Hepatic stellate cell (primary cell): ENCODE measurements around the gene ARFRP1.

Experiments
- DNase-seq: peaks from one replicate; pipeline ENCODE4 v3.0.0; 2011; ENCODE audit warnings: low spot score

ARFRP1 gene

DNA sequence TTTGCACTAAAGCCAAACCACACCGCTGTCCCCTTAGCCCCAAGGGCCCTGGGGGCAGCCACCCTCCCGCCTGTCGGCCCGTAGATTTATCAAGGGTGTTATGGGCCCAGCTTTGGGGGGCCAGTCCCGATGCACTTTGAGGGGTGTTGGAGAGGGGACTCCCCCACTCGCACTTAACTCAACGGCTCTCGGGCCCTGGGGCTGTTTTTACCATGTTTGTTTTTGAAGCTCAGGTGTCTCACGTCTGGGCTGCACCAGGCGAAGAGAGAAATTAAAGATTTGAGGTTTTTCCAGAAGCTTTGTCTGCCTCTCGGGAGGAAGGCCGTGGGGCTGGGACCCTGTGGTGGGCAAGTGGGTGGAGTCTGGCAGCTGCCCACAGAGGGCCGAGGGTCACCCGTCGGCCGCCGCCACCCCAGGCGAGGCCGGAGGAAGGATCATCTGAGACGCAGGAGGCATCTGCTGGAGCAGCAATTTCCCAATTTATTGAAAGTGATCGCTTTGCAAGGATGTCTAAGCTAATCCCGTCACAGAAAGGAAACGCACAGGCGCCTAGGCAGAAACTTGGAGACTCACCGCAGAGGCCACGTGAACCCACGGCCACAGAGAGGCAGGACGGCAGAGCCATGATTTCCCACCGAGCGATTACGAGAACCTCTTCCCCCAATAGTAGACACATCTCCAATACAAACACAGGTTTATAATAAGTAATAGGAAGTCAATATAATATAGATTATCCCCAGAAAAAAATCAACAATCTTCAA is 35.6 kb upstream of the ARFRP1 start:
- no peak for DNase-seq

DNA sequence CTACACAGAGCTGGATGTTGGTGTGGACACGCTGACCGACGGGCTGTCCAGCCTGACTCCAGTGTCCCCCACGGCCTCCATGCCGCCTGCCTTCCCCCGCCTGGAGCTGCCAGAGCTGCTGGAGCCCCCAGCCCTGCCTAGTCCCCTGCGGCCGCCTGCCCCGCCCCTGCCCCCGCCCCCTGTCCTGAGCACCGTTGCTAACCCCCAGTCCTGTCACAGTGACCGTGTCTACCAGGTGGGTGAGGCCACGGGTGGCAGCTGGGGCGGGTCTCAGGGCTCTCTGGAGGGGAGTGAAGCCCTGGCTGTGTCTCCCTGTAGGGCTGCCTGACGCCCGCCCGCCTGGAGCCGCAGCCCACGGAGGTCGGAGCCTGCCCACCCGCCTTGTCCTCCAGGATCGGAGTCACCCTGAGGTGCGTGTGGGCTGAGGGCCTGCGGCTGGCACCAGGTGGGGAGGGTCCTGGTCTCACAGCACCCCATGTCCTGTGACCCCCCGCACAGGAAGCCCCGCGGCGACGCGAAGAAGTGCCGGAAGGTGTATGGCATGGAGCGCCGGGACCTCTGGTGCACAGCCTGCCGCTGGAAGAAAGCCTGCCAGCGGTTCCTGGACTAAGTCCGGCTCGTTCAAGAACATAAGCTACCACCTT is 34.7 kb upstream of the ARFRP1 start:
- DNase-seq = no peak

DNA sequence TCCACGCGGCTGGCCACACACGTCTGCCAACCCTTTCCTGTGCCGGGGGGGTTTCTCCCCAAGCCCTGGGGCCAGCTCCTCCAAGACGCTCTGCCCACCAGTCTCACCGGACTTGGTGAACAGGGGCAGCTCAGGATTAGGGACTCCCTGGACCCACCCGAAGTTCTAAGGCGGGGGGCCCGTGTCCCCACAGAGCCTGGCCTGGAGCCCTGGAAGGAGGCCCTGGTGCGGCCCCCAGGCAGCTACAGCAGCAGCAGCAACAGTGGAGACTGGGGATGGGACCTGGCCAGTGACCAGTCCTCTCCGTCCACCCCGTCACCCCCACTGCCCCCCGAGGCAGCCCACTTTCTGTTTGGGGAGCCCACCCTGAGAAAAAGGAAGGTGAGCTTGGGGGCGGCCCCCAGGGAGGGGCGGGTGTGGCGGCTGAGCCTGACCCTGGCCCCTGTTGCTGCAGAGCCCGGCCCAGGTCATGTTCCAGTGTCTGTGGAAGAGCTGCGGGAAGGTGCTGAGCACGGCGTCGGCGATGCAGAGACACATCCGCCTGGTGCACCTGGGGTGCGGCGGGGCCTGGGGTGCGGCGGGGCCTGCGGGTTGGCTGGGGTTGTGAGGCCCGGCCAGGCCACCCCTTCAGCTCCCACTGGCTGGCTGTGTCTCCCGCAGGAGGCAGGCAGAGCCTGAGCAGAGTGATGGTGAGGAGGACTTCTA is 34.1 kb upstream of the ARFRP1 start:
- no peak for DNase-seq

DNA sequence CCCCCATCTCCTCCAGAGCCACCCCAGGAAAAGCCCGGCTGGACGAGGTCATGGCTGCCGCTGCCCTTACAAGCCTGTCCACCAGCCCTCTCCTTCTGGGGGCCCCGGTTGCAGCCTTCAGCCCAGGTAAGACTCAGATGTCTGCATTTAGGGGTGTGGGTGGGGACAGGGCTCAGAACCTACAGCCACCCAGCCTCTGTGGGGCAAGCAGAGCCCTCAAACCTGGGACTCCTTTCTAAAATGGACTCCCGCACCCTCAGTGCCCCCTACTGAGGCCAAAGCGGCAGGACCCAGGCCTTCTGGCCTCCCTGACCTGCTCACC is 33.5 kb upstream of the ARFRP1 start:
- no peak for DNase-seq

DNA sequence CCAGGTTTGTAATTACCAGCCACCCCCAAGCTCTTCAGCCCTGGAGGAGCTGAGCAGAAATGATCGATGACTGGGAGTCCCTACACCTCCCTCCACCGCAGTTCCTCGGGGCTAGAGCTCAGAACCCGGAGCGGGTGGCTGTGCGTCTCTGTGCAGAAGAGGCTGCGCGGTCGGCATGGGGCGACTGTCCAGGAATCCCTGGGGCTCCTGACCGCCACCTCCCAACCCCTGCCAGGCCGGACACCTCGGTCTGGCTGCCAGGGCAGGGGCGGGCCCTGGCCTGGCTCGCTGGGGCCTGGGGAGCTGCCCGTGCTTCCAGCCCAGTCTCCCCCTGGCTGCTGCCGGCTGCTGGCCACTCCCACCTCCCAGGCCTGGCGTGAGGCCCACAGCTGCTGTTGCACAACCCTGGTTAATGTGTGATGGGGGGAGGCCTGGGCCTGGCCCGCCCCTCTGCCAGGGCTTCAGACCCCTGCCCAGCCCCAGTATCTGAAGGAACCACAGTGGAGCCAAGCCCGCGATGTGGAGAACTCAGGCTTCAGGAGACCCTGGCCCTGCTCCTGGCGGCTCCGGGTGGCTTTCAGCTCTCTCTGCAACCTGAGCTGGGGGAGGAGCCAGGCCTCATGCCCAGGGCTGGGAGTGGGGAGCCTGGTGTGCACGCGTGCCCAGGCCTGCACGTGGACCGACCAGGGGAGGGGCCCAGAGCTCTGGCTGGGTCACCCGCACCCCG is 33.0 kb upstream of the ARFRP1 start:
- DNase-seq = peak; percentile 98

DNA sequence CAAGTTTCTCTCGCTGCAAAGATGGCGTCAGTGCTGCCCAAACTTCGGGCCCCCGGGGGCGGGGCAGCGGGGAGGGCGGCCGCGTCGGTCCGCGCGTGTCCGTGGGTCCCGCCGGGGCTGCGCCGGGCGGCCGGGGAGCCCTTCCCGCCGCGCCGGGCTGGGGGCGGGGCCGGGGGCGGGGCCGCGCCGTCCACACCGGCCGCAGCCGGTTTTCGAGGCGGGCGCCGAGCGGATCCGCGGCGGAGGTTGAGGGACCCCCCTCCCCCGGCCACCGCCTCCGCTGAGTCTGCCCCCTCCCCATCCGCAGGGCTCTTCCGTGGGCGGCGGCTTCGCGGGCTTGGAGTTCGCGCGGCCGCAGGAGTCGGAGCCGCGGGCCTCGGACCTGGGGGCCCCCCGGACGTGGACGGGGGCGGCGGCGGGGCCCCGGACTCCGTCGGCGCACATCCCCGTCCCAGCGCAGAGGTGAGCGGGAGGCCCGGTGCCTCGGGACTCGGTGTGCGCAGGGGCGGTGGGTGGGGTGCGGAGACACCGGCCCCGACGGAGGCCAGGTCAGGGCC is 32.4 kb upstream of the ARFRP1 start:
- peak; percentile 77 for DNase-seq

DNA sequence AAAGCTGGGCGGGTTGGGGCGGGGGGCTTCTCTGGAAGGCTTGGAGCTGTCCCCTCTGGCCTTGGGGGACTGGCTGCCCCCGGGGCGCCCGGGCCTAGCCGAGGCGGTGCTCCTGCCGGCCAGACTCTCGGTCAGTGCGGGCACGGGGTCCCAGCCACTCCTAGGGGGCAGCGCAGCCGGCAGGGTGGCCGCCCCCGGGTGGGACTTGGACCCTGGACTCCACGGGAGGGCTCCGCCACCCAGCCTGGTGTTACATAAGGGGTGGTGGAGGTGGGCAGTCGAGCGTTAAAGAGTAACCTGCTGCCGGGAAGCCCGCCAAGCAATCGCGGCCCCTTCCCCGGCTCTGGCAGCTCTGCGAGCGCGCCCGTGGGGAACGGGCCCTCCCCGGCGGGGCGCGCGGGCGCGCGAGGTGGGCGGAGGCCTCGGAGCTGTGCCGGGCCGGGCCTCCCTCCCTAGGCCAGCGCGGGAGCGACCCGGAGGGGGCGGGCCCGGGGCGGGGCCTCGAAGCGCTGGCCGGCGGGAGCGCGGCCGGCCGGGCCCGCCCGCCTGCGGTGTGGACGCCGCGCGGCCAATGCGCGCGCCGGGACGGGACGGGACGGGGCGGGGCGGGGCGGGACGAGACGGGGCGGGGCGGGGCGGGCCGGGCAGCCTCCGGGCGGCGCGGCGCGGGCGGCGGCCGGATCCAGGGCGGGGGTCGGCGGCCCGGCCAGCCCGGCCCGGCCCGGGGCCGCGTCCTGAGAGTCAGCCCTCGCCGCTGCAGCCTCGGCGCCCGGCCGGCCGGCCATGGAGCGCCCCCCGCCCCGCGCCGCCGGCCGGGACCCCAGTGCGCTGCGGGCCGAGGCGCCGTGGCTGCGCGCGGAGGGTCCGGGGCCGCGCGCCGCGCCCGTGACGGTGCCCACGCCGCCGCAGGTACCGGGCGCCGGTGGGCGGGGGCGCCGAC is 31.6 kb upstream of the ARFRP1 start, which contains the start of gene SLC2A4RG:
SLC2A4RG (plus strand) TSS at position 647 of the 940 bp plus-strand sequence; CDS start at position 784, 137 bp downstream.
- peak; percentile 95 for DNase-seq

DNA sequence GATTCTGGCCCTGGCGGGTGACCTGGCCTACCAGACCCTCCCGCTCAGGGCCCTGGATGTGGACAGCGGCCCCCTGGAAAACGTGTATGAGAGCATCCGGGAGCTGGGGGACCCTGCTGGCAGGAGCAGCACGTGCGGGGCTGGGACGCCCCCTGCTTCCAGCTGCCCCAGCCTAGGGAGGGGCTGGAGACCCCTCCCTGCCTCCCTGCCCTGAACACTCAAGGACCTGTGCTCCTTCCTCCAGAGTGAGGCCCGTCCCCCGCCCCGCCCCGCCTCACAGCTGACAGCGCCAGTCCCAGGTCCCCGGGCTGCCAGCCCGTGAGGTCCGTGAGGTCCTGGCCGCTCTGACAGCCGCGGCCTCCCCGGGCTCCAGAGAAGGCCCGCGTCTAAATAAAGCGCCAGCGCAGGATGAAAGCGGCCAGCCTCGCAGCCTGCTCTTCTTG is 30.9 kb upstream of the ARFRP1 start:
- DNase-seq = peak; percentile 40

DNA sequence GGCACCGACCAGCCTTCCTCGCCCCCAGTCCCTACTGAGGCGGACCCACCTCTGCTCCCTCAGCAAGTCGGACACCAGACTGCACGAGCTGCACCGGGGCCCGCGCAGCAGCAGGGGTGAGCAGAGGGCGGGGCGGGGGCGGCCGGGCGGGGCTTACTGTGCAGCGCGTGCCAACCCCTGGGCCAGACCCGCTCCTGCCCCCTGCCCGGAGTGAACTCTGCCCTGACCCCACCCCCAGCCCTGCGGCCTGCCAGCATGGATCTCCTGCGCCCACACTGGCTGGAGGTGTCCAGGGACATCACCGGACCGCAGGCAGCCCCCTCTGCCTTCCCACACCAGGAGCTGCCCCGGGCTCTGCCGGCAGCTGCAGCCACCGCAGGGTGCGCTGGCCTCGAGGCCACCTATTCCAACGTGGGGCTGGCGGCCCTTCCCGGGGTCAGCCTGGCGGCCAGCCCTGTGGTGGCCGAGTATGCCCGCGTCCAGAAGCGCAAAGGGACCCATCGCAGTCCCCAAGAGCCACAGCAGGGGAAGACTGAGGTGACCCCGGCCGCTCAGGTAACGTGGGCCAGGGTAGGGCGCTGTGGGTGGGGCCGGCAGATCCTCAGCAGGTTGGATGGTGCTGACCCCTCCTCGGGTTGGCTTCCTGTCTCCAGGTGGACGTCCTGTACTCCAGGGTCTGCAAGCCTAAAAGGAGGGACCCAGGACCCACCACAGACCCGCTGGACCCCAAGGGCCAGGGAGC is 30.3 kb upstream of the ARFRP1 start:
- no peak for DNase-seq

DNA sequence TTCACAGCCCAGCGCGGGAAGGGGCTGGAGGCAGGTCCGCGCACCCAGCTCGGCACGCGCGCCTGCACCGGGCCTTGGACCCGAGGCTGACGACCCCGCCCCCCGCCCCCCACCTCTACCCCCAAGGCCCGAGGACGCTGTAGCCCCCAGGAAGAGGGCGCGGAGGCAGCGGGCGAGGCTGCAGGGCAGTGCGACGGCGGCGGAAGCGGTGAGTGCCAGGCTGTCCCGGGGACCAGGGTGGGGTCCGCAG is 29.8 kb upstream of the ARFRP1 start:
- DNase-seq = no peak

DNA sequence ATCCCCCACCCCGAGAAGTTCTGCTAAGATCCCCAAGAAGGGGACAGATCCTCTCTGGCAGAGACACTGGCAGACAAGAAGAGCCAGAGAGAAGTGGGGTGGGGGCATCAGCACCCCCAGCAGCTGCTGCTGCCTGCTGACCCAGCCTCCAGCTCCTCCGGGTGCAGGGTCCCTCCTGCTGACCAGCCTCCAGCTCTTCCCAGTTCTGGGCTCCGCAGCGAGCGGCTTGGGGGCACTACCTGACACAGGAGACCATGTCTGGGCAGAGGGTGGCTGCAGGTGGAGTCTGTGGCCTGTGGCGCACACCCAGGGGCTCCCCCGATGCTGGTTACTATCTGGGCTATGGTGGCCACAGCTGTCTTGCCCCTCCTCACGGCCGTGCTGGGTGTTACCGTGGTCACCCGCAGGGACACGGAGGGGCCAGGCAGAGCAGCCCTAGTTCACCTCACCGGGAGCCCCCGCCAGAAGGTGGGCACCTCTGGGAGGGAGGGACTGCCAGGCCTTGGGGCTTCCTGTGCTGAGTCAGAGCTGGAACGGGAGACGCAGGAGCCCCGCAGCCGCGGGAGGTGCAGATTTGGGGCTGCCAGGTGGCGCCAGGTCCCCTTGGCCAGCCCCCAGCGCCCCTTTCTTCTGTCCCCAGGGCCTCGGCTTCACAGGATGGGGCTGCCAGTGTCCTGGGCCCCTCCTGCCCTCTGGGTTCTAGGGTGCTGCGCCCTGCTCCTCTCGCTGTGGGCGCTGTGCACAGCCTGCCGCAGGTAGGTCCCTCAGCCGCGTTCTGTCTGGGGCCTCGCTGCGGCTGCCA is 29.3 kb upstream of the ARFRP1 start:
- no peak for DNase-seq

DNA sequence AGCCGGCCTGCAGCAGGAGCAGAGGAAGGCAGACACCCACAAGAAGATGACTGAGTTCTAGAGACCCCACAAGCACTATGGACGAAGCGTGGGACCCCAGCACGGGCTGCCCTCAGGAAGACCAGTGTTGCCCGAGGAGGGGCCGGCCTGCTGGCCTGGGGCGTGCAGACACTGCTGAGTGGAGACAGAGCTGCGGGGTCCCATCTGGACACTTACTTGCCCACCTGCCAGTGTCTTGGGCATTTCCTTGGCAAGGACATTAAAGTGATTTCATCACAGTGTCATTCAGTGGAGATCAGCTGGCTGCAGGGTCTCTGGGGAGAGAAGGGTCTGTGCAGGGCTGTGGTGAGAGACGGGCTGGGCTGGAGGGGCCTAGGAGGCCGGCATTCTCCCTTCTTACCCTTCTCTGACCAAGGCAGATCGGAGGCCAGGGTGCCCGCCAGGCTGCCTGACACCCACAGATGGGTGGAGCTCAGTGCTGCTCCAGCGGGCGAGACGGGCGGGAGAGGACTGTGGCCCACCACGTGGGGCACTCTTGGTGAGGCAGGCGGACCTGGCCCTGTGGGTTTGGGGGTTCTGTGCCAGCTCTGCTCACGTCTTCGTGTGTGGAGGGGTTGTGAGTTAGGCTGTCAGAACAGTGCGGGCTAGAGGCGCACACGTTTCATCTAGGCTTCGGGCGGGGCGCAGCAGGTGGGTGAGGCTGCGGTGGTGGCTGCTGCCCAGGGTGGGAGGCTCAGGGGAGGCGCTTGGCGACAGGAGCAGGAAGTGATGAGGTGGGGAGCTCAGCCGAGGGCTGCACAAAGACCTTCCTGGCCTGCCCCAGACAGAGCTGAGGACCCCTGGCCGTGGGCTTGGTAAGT is 28.3 kb upstream of the ARFRP1 start, which contains the start of gene LIME1:
LIME1 (plus strand) TSS at position 806 of the 860 bp plus-strand sequence. CDS start 886 bp downstream, outside the sequence.
- DNase-seq = no peak

DNA sequence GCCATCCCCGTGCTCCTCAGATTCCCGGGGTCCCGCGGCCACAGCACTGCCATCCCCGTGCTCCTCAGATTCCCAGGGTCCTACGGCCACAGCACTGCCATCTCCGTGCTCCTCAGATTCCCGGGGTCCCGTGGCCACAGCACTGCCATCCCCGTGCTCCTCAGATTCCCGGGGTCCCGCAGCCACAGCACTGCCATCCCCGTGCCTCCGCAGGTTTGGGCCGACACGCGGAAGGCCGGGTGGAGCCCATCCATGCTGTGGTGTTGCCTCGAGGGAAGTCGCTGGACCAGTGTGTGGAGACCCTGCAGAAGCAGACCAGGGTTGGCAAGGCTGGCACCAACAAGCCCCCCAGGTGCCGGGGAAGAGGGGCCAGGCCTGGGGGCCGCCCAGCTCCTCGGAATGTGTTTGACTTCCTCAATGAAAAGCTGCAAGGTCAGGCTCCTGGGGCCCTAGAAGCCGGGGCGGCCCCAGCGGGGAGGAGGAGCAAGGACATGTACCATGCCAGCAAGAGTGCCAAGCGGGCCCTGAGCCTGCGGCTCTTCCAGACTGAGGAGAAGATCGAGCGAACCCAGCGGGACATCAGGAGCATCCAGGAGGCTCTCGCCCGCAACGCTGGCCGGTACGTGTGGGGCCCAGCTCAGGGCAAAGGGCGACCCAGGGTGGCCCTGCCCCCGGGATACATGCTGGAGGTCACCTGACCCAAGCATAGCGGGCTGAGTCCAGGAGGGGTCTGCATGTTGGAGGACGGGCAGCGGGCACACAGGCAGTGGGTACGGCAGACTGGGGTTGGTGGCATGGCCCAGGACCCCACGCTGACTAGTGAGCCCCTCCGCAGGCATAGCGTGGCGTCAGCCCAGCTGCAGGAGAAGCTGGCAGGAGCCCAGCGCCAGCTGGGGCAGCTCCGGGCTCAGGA is 27.4 kb upstream of the ARFRP1 start:
- no peak for DNase-seq

DNA sequence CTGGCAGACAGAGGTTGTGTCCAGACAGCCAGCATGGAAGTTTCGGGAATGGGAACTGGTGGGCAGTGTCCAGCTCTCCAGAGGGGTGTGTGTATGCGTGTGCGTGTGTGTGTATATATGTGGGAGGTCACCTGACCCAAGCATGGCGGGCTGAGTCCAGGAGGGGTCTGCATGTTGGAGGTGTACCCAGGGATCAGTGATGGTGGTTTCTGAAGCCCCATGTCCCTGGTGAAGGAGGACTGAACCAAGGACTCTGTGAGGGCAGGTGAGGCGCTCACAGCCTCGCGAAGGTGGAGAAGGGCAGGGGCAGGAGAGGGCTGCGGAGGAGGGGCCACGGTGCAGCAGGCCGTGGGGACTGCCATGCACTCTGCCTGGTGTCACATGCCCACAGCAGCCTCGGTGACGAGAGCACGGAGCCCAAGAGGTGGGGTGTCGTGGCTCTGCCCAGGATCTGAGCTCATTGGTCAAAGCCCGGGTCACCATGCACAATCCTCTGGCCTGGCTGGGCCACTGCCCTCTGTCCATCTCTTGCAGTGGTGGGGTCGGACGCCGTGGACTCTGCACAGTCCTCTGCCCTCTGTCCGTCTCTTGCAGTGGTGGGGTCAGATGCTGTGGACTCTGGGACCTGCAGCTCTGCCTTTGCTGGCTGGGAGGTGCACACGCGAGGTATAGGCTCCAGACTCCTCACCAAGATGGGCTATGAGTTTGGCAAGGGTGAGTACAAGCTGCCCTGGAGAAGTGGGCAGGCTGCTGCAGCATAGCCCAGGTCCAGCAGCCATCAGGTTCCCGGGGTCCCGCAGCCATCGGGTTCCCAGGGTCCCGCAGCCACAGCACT is 26.6 kb upstream of the ARFRP1 start:
- no peak for DNase-seq

DNA sequence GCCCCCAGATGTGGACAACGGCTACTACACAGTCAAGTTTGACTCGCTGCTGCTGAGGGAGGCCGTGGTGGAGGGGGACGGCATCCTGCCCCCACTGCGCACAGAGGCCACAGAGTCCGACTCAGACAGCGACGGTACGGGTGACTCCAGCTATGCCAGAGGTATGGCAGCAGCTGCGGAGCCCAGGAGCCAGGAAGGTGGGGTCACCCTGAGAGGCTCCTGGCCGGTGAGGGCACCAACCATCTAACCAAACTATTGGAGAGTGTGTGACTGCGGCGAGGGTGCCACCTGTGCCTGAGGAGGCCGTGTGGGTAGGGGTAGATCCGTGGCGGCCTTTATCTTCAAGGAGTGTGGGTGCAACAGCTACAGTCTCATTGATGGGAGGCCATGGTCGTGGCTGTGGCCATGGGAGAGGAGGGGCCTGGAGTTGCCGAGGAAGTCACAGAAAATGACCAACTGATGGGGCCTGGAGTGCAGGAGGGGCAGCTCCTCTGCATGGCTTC is 25.9 kb upstream of the ARFRP1 start:
- no peak for DNase-seq

DNA sequence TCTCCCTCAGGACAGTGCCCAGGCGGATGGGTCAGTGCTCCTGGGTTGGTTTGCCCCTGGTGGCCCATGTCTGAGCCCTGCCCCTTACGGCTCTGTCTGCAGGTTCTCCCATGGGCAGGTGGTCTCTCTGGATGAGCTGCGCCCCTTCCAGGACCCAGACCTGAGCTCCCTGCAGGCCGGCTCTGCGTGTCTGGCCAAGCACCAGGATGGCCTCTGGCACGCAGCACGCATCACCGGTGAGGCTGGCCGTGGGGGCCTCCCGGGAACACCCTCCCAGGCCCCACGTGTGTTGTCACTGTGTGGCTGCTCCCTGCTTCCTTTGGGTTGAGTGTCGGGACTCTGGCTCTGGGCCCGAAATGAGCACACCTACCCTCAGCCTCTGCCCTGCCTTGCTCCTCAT is 25.3 kb upstream of the ARFRP1 start:
- no peak for DNase-seq
